ENCODE measurements around the gene ITGA3. TPM values are rescaled to one million over a fixed set of nuclear protein-coding genes. Genes with fewer than 3 reads are reported as not detected.
A peak's percentile ranks its signal among the peaks of the same experiment; 100 is the strongest.

The ITGA3 gene
- total RNA-seq, 6 donors from 2014 or later = 193 to 469 (median 350) TPM

- no peaks in the 10 kb centered on the region for H3K9me3 ChIP-seq
- H3K27ac ChIP-seq = peak overlapping the region; percentile 57 to 90 (median 84)
- ATAC-seq (ENCODE audit: low FRiP score in 2 of 2) (no peak), DNase-seq (no peak)
- H3K4me1 ChIP-seq = peaks cover 14 to 32% (median 22%) of the 10 kb centered on the region in 4 donors
- TF ChIP-seq POLR2A (IDR thresholded peaks at IDR 0.05) = no peak
- no peak for TF ChIP-seq EP300 (IDR thresholded peaks at IDR 0.05)
- H3K27me3 ChIP-seq = no peaks in the 10 kb centered on the region
- peaks cover 0 to 32% (median 20%) of the 10 kb centered on the region in 4 donors for H3K36me3 ChIP-seq
- peak overlapping the region; percentile 11 to 98 (median 78) for H3K4me3 ChIP-seq
- 13 to 22% methylated on average over 1 to 6 of the region's 6 CpGs for WGBS, 2 donors
These were observed 40.2 kb downstream of the ITGA3 start for GRCh38 chr17:50096092-50096491.

- Histone ChIP-seq H3K4me3 (peak overlapping the region in 1 of 4 donors; percentile 75), H3K9me3 (no peaks in the 10 kb centered on the region), H3K27ac (peak overlapping the region in 3 of 4 donors; percentile 3 to 86 (median 82)), H3K36me3 (peaks cover 0 to 27% (median 17%) of the 10 kb centered on the region in 4 donors), H3K27me3 (no peaks in the 10 kb centered on the region), H3K4me1 (peaks cover 14 to 38% (median 28%) of the 10 kb centered on the region in 4 donors)
- no peak for DNase-seq
- TF ChIP-seq POLR2AphosphoS5 (IDR thresholded peaks at IDR 0.05) (no peak), CTCF (IDR thresholded peaks at IDR 0.05) (no peak), POLR2A (IDR thresholded peaks at IDR 0.05) (no peak), EP300 (IDR thresholded peaks at IDR 0.05) (no peak)
- WGBS, 2 donors = 81% methylated on average over 3 of the region's 3 CpGs; no CpG with 5 or more reads in 1 of the 2 donors
- ATAC-seq (ENCODE audit: low FRiP score in 2 of 2) = no peak
These were observed 40.8 kb downstream of the ITGA3 start for GRCh38 chr17:50096758-50097157.

- DNase-seq = no peak
- 92 to 96% methylated on average over 4 to 6 of the region's 7 CpGs for WGBS, 2 donors
- no peaks in the 10 kb centered on the region for H3K27me3 ChIP-seq
These were observed 41.5 kb downstream of the ITGA3 start for GRCh38 chr17:50097455-50097854.

GRCh38 chr17:50097926-50098325, 42.0 kb downstream of the ITGA3 start:
- TF ChIP-seq EP300 (IDR thresholded peaks at IDR 0.05) = no peak
- TF ChIP-seq POLR2A (IDR thresholded peaks at IDR 0.05) = no peak
- no peak for TF ChIP-seq POLR2AphosphoS5 (IDR thresholded peaks at IDR 0.05)
- TF ChIP-seq CTCF (IDR thresholded peaks at IDR 0.05) = no peak
- WGBS, 2 donors = 83 to 85% methylated on average over 4 of the region's 4 CpGs
- H3K4me1 ChIP-seq = peaks cover 19 to 46% (median 37%) of the 10 kb centered on the region in 4 donors

More at GRCh38 chr17:50097455-50097854, 41.5 kb downstream of the ITGA3 start:
- Histone ChIP-seq H3K27ac (peak overlapping the region in 1 of 4 donors; percentile 3), H3K36me3 (peaks cover 0 to 27% (median 17%) of the 10 kb centered on the region in 4 donors), H3K4me3 (no peak overlapping the region), H3K9me3 (no peaks in the 10 kb centered on the region), H3K4me1 (peaks cover 15 to 45% (median 35%) of the 10 kb centered on the region in 4 donors)
- ATAC-seq (ENCODE audit: low FRiP score in 2 of 2) = no peak
- TF ChIP-seq POLR2AphosphoS5 (IDR thresholded peaks at IDR 0.05) = no peak
- TF ChIP-seq CTCF (IDR thresholded peaks at IDR 0.05) = no peak
- no peak for TF ChIP-seq POLR2A (IDR thresholded peaks at IDR 0.05)
- no peak for TF ChIP-seq EP300 (IDR thresholded peaks at IDR 0.05)

GRCh38 chr17:50098583-50098982, 42.7 kb downstream of the ITGA3 start:
- DNase-seq (no peak), ATAC-seq (ENCODE audit: low FRiP score in 2 of 2) (no peak)
- WGBS, 2 donors = 80 to 86% methylated on average over 4 of the region's 4 CpGs
- no peak overlapping the region for H3K4me3 ChIP-seq
- H3K27ac ChIP-seq = no peak overlapping the region
- peaks cover 0 to 27% (median 17%) of the 10 kb centered on the region in 4 donors for H3K36me3 ChIP-seq
- H3K27me3 ChIP-seq = no peaks in the 10 kb centered on the region
- peaks cover 19 to 46% (median 38%) of the 10 kb centered on the region in 4 donors for H3K4me1 ChIP-seq
- H3K9me3 ChIP-seq = no peaks in the 10 kb centered on the region
- TF ChIP-seq EP300 (IDR thresholded peaks at IDR 0.05) (no peak), POLR2AphosphoS5 (IDR thresholded peaks at IDR 0.05) (no peak), POLR2A (IDR thresholded peaks at IDR 0.05) (no peak), CTCF (IDR thresholded peaks at IDR 0.05) (no peak)

More at GRCh38 chr17:50097926-50098325, 42.0 kb downstream of the ITGA3 start:
- DNase-seq = no peak
- peaks cover 0 to 27% (median 17%) of the 10 kb centered on the region in 4 donors for H3K36me3 ChIP-seq
- no peak overlapping the region for H3K27ac ChIP-seq
- H3K4me3 ChIP-seq = no peak overlapping the region
- ATAC-seq (ENCODE audit: low FRiP score in 2 of 2) = no peak
- H3K27me3 ChIP-seq = no peaks in the 10 kb centered on the region
- no peaks in the 10 kb centered on the region for H3K9me3 ChIP-seq

All from upper lobe of left lung (tissue), 6 donors.